Measurements from ENCODE around the gene TNFSF13B. TPM values are rescaled to one million over a fixed set of nuclear protein-coding genes. Genes with fewer than 3 reads are reported as not detected.

The TNFSF13B gene, protein sequence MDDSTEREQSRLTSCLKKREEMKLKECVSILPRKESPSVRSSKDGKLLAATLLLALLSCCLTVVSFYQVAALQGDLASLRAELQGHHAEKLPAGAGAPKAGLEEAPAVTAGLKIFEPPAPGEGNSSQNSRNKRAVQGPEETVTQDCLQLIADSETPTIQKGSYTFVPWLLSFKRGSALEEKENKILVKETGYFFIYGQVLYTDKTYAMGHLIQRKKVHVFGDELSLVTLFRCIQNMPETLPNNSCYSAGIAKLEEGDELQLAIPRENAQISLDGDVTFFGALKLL
- 11.7 and 16.6 TPM in 2 replicates for total RNA-seq

DNA sequence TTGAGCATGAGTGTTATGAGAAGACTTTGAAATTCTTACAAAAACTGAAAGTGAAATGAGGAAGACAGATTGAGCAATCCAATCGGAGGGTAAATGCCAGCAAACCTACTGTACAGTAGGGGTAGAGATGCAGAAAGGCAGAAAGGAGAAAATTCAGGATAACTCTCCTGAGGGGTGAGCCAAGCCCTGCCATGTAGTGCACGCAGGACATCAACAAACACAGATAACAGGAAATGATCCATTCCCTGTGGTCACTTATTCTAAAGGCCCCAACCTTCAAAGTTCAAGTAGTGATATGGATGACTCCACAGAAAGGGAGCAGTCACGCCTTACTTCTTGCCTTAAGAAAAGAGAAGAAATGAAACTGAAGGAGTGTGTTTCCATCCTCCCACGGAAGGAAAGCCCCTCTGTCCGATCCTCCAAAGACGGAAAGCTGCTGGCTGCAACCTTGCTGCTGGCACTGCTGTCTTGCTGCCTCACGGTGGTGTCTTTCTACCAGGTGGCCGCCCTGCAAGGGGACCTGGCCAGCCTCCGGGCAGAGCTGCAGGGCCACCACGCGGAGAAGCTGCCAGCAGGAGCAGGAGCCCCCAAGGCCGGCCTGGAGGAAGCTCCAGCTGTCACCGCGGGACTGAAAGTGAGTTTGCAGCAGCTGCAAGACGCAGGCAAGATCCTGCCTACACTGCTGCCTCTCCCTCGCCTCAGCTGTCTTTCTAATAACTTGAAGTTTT is at the start of gene TNFSF13B:
Gene TNFSF13B (plus strand): TSS at position 118 of the 728 bp plus-strand sequence. CDS start 178 bp downstream, at position 296.

Other genes with a start within 250 kb of the TNFSF13B start
- gene LIG4, start 54.2 kb upstream of the TNFSF13B start, total RNA-seq, result 7.3 and 7.4 TPM in 2 replicates
- 7.3 and 7.9 TPM in 2 replicates for gene ABHD13, start 51.3 kb upstream of the TNFSF13B start, total RNA-seq

Measured in smooth muscle cell of bladder (primary cell).